ENCODE data around the gene GMPPB.
"Not testable (repeated sequence)": the region's sequence is repeated elsewhere in the genome, so short reads cannot be mapped to it uniquely, and the experiment has no call there.

GMPPB gene

GRCh38 chr3:49695350-49696015 is 28.3 kb downstream of the GMPPB start:
- FAIRE-seq, result peak; percentile 91
- not testable (repeated sequence) for DNase-seq (ENCODE audit: insufficient read length, low spot score)

GRCh38 chr3:49694409-49695070 is 29.2 kb downstream of the GMPPB start:
- not testable (repeated sequence) for DNase-seq (ENCODE audit: insufficient read length, low spot score)
- FAIRE-seq, result peak; percentile 4

- DNase-seq (ENCODE audit: insufficient read length, low spot score); FAIRE-seq: not testable (repeated sequence)
Measured at GRCh38 chr3:49691481-49691880, 32.3 kb downstream of the GMPPB start.

GRCh38 chr3:49690856-49691255 is 32.9 kb downstream of the GMPPB start:
- FAIRE-seq; DNase-seq (ENCODE audit: insufficient read length, low spot score): not testable (repeated sequence)

- peak; percentile 46 for FAIRE-seq
- DNase-seq (ENCODE audit: insufficient read length, low spot score), result not testable (repeated sequence)
Measured at GRCh38 chr3:49689908-49690624, 33.7 kb downstream of the GMPPB start.

GRCh38 chr3:49689046-49689907 is 34.5 kb downstream of the GMPPB start, which contains the start of the genes MST1 and RNF123:
MST1 (minus strand) TSS chr3:49689474; CDS start chr3:49688691, 783 bp downstream.
RNF123 (plus strand) TSS chr3:49689557; CDS start chr3:49691166, 1,609 bp downstream.
- DNase-seq (ENCODE audit: insufficient read length, low spot score) (peak; percentile 86), FAIRE-seq (no peak)

- not testable (repeated sequence) for FAIRE-seq; DNase-seq (ENCODE audit: insufficient read length, low spot score)
Measured at GRCh38 chr3:49688338-49689045, 35.3 kb downstream of the GMPPB start.

GRCh38 chr3:49687424-49687795 is 36.3 kb downstream of the GMPPB start:
- not testable (repeated sequence) for FAIRE-seq; DNase-seq (ENCODE audit: insufficient read length, low spot score)

- not testable (repeated sequence) for DNase-seq (ENCODE audit: insufficient read length, low spot score); FAIRE-seq
Measured at GRCh38 chr3:49686769-49687423, 36.9 kb downstream of the GMPPB start.

- not testable (repeated sequence) for DNase-seq (ENCODE audit: insufficient read length, low spot score); FAIRE-seq
Measured at GRCh38 chr3:49686346-49686745, 37.4 kb downstream of the GMPPB start.

- not testable (repeated sequence) for DNase-seq (ENCODE audit: insufficient read length, low spot score); FAIRE-seq
Measured at GRCh38 chr3:49685846-49686245, 37.9 kb downstream of the GMPPB start.

- not testable (repeated sequence) for DNase-seq (ENCODE audit: insufficient read length, low spot score); FAIRE-seq
Measured at GRCh38 chr3:49685103-49685502, 38.6 kb downstream of the GMPPB start.

- not testable (repeated sequence) for DNase-seq (ENCODE audit: insufficient read length, low spot score); FAIRE-seq
Measured at GRCh38 chr3:49684453-49684852, 39.3 kb downstream of the GMPPB start.

- DNase-seq (ENCODE audit: insufficient read length, low spot score) (no peak), FAIRE-seq (no peak)
Measured at GRCh38 chr3:49683162-49683561, 40.6 kb downstream of the GMPPB start.

GRCh38 chr3:49681543-49681942 is 42.2 kb downstream of the GMPPB start:
- FAIRE-seq (no peak), DNase-seq (ENCODE audit: insufficient read length, low spot score) (no peak)

- no peak for FAIRE-seq
- no peak for DNase-seq (ENCODE audit: insufficient read length, low spot score)
Measured at GRCh38 chr3:49681232-49681522, 42.6 kb downstream of the GMPPB start.

- DNase-seq (ENCODE audit: insufficient read length, low spot score) (no peak), FAIRE-seq (no peak)
Measured at GRCh38 chr3:49680493-49681231, 43.1 kb downstream of the GMPPB start.

GRCh38 chr3:49675912-49676311 is 47.8 kb downstream of the GMPPB start:
- DNase-seq (ENCODE audit: insufficient read length, low spot score) (no peak), FAIRE-seq (no peak)

Data from HTR-8/SVneo (cell line).